Lower leg skin (tissue), 3 donors: Measurements from ENCODE around the gene CA9.

Experiments used
- POLR2A ChIP-seq, 2 donors: fragments of 450-650 bp; IDR thresholded peaks; one replicate each; pipeline ENCODE4 v1.6.1; 2016 to 2017; ENCODE audit warnings: antibody characterized with exemption in 2 of 2, mild to moderate bottlenecking in 1 of 2, moderate library complexity in 1 of 2
- TF ChIP-seq, protein P1 (sequence below), 3 donors: fragments of 450-650 bp; IDR thresholded peaks; one replicate each; pipeline ENCODE4 v1.5.1; 2016; ENCODE audit warnings: antibody characterized with exemption in 3 of 3, mild to moderate bottlenecking in 3 of 3, moderate library complexity in 2 of 3

DNA sequence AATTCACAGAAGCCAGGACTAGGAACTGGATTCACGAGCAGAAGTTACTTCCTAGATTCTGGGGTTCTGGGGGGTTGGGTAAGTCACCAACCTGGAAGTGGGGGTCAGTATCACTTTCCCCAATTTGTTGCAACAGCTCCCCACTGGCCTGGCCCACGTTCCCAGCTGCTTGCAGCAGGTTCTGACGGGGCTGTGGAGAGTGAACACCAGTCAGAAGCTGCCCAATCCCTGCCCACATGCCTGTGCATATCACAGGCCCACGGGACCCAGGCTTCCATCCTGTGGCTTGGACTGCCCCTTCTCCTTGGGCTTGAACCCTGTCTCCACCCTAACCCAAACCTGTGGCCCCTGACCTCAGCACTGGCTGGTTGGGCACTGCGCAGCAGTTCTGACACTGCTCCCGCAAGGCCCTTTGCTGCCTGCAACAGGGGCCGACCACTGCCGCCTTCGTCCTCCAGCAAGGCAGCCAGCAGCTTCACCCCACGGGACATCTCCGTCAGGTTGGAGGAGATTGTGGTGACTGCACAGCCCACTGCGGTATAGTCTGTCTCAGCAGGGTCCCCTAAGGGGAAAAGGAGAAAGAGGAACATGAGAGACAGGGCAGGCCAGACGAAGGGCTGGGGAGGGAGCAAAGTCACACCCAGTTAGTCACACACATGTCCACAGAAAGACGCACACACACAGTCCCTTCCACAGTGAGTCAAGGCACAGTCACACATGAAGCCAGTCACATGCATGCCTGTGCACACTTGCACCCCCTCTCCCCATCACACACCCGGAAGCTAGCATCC is 45.2 kb downstream of the CA9 start:
- TF ChIP-seq, protein P1, sequence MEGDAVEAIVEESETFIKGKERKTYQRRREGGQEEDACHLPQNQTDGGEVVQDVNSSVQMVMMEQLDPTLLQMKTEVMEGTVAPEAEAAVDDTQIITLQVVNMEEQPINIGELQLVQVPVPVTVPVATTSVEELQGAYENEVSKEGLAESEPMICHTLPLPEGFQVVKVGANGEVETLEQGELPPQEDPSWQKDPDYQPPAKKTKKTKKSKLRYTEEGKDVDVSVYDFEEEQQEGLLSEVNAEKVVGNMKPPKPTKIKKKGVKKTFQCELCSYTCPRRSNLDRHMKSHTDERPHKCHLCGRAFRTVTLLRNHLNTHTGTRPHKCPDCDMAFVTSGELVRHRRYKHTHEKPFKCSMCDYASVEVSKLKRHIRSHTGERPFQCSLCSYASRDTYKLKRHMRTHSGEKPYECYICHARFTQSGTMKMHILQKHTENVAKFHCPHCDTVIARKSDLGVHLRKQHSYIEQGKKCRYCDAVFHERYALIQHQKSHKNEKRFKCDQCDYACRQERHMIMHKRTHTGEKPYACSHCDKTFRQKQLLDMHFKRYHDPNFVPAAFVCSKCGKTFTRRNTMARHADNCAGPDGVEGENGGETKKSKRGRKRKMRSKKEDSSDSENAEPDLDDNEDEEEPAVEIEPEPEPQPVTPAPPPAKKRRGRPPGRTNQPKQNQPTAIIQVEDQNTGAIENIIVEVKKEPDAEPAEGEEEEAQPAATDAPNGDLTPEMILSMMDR (IDR thresholded peaks at IDR 0.05): no peak
- TF ChIP-seq POLR2A (IDR thresholded peaks at IDR 0.05): no peak
